ENCODE results near the gene NAA15.

GRCh38 chr4:139279760-139280620 is 21.3 kb upstream of the NAA15 start, which contains the start of gene MGARP:
- TF ChIP-seq GABPA (IDR thresholded peaks at IDR 0.05 in 1 of 2, conservative IDR thresholded peaks at IDR 0.05 in 1 of 2): no peak
- TF ChIP-seq CTCF (IDR thresholded peaks at IDR 0.05; ENCODE audit: low read depth, low read length, missing input control): no peak
- no peak for TF ChIP-seq YY1 (IDR thresholded peaks at IDR 0.05)
